Measurements from ENCODE around the gene TSNAX. TPM values are rescaled to one million over a fixed set of nuclear protein-coding genes. Genes with fewer than 3 reads are reported as not detected.

The TSNAX gene
- total and polyA plus RNA-seq, 7 experiments from 2014 or later: 33.7 to 97.1 (median 45.7) TPM

DNA sequence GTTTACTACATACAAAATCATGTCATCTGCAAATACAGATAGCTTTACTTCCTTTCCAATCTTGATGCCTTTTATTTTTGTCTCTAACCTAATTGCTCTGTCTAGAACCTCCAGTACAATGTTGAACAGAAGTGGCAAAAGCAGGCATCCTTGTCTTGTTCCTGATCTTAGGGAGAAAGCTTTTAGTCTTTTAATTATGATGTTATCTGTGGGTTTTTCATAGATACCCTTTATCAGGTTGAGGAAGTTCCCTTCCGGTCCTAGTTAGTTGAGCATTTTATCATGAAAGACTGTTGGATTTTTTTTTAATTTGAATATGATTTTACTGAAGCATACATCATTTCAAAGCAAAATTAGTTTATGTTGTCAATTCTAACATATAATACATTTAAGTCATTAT is 52.4 kb downstream of the TSNAX start:
- Mint-ChIP-seq H3K27me3 (no peaks in the 10 kb centered on the region), H3K4me3 (no peak overlapping the region), H3K9me3 (no peaks in the 10 kb centered on the region), H3K4me1 (peaks cover 0 to 2% (median 0%) of the 10 kb centered on the region in 7 donors), H3K36me3 (peaks cover 0 to 3% (median 0%) of the 10 kb centered on the region in 5 donors), H3K27ac (no peak overlapping the region)
- ATAC-seq (no peak), DNase-seq (no peak)
- CTCF ChIA-PET: no interaction called here
- Histone ChIP-seq H3K36me3 (ENCODE audit: control insufficient read depth in 2 of 3, insufficient read depth in 3 of 3, low read length in 3 of 3) (no peaks in the 10 kb centered on the region), H3K27me3 (ENCODE audit: control insufficient read depth in 2 of 2, insufficient read depth in 2 of 2, low read length in 2 of 2) (no peaks in the 10 kb centered on the region), H3K27ac (ENCODE audit: low read depth, low read length) (no peak overlapping the region), H3K4me3 (ENCODE audit: low read length) (no peak overlapping the region), H3K9me3 (ENCODE audit: control insufficient read depth in 2 of 3, low read length in 3 of 3) (no peaks in the 10 kb centered on the region), H3K4me1 (ENCODE audit: control insufficient read depth in 2 of 2, insufficient read depth in 2 of 2, low read length in 2 of 2) (no peaks in the 10 kb centered on the region)
- POLR2A ChIA-PET: no interaction called here
- intact Hi-C loops (cut with micrococcal nuclease): no loop called here

GRCh38 chr1:231581859-231582258 is 53.4 kb downstream of the TSNAX start:
- POLR2A ChIA-PET: no interaction called here
- Histone ChIP-seq H3K27me3 (ENCODE audit: control insufficient read depth in 2 of 2, insufficient read depth in 2 of 2, low read length in 2 of 2) (no peaks in the 10 kb centered on the region), H3K9me3 (ENCODE audit: control insufficient read depth in 2 of 3, low read length in 3 of 3) (no peaks in the 10 kb centered on the region), H3K4me3 (ENCODE audit: low read length) (no peak overlapping the region), H3K36me3 (ENCODE audit: control insufficient read depth in 2 of 3, insufficient read depth in 3 of 3, low read length in 3 of 3) (no peaks in the 10 kb centered on the region), H3K27ac (ENCODE audit: low read depth, low read length) (no peak overlapping the region), H3K4me1 (ENCODE audit: control insufficient read depth in 2 of 2, insufficient read depth in 2 of 2, low read length in 2 of 2) (no peaks in the 10 kb centered on the region)
- intact Hi-C loops (cut with micrococcal nuclease): no loop called here
- H3K4me3 Mint-ChIP-seq: no peak overlapping the region
- H3K36me3 Mint-ChIP-seq: peaks cover 0 to 3% (median 0%) of the 10 kb centered on the region in 5 donors
- peaks cover 0 to 2% (median 0%) of the 10 kb centered on the region in 7 donors for H3K4me1 Mint-ChIP-seq
- ATAC-seq (no peak), DNase-seq (no peak)
- CTCF ChIA-PET: no interaction called here
- no peaks in the 10 kb centered on the region for H3K27me3 Mint-ChIP-seq
- no peak overlapping the region for H3K27ac Mint-ChIP-seq
- H3K9me3 Mint-ChIP-seq: no peaks in the 10 kb centered on the region

- H3K4me1 Mint-ChIP-seq: peaks cover 0 to 2% (median 0%) of the 10 kb centered on the region in 7 donors
- H3K27me3 Mint-ChIP-seq: no peaks in the 10 kb centered on the region
- no peaks in the 10 kb centered on the region for H3K9me3 ChIP-seq (ENCODE audit: control insufficient read depth in 2 of 3, low read length in 3 of 3)
- CTCF ChIA-PET: no interaction called here
- H3K27ac Mint-ChIP-seq: no peak overlapping the region
- DNase-seq: no peak
- H3K4me3 Mint-ChIP-seq: no peak overlapping the region
- H3K4me1 ChIP-seq (ENCODE audit: control insufficient read depth in 2 of 2, insufficient read depth in 2 of 2, low read length in 2 of 2): no peaks in the 10 kb centered on the region
- intact Hi-C loops (cut with micrococcal nuclease): no loop called here
- POLR2A ChIA-PET: no interaction called here
- H3K4me3 ChIP-seq (ENCODE audit: low read length): no peak overlapping the region
- H3K27ac ChIP-seq (ENCODE audit: low read depth, low read length): no peak overlapping the region
- peaks cover 0 to 3% (median 0%) of the 10 kb centered on the region in 5 donors for H3K36me3 Mint-ChIP-seq
- no peaks in the 10 kb centered on the region for H3K36me3 ChIP-seq (ENCODE audit: control insufficient read depth in 2 of 3, insufficient read depth in 3 of 3, low read length in 3 of 3)
- H3K9me3 Mint-ChIP-seq: no peaks in the 10 kb centered on the region
- H3K27me3 ChIP-seq (ENCODE audit: control insufficient read depth in 2 of 2, insufficient read depth in 2 of 2, low read length in 2 of 2): no peaks in the 10 kb centered on the region
- no peak for ATAC-seq
These were observed 54.9 kb downstream of the TSNAX start for GRCh38 chr1:231583376-231583775.

DNA sequence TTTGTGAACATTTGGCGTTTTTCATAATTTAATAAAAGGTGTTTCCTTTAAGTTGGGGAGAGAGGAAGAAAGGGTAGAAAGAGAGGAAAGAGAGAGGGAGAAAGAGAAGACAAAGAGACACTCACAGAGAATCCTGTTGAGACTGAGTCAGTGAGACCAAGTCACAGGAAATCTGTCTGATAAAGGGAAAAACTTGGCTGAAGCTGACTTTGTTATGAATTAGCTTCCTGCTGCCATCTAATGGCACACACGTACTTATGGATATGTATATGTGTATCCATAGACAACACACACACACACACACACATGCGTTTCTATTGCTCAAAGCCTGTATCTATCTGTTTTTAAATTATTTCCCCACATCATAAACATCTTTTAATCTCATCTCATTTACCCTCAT is 55.6 kb downstream of the TSNAX start:
- no peak overlapping the region for H3K27ac Mint-ChIP-seq
- H3K4me3 Mint-ChIP-seq: no peak overlapping the region
- intact Hi-C loops (cut with micrococcal nuclease): no loop called here
- no peaks in the 10 kb centered on the region for H3K36me3 Mint-ChIP-seq
- no peak for ATAC-seq
- H3K27me3 Mint-ChIP-seq: no peaks in the 10 kb centered on the region
- no peaks in the 10 kb centered on the region for H3K4me1 Mint-ChIP-seq
- no peaks in the 10 kb centered on the region for H3K9me3 ChIP-seq (ENCODE audit: control insufficient read depth in 2 of 3, low read length in 3 of 3)
- no peak overlapping the region for H3K4me3 ChIP-seq (ENCODE audit: low read length)
- H3K27ac ChIP-seq (ENCODE audit: low read depth, low read length): no peak overlapping the region
- no peak for DNase-seq
- ChIA-PET POLR2A (no interaction called here), CTCF (interaction anchor here (1.9 kb wide), 1 partner anchor 227 kb away, joined by 7 read pairs; no protein-coding TSS in a partner anchor)
- no peaks in the 10 kb centered on the region for H3K9me3 Mint-ChIP-seq
- no peaks in the 10 kb centered on the region for H3K4me1 ChIP-seq (ENCODE audit: control insufficient read depth in 2 of 2, insufficient read depth in 2 of 2, low read length in 2 of 2)
- no peaks in the 10 kb centered on the region for H3K27me3 ChIP-seq (ENCODE audit: control insufficient read depth in 2 of 2, insufficient read depth in 2 of 2, low read length in 2 of 2)
- H3K36me3 ChIP-seq (ENCODE audit: control insufficient read depth in 2 of 3, insufficient read depth in 3 of 3, low read length in 3 of 3): no peaks in the 10 kb centered on the region

DNA sequence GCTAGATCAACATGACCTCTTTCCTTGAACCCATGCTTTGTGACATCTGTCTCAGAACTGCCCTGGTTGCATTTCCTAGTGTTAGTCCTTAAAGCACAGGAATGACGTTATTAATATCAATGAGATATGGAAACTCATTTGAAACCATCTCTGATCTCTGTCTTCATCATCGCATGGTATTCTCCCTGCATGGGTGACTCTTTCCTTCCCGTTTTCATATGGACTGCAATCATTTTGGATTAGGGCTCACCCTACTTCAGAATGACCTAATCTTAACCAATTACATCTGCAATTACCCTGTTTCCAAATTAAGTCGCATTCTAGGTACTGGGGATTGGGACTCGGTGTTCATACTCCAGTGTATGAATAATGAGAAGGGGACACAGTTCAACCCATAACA is 56.5 kb downstream of the TSNAX start:
- no peaks in the 10 kb centered on the region for H3K36me3 Mint-ChIP-seq
- DNase-seq (no peak), ATAC-seq (no peak)
- Histone ChIP-seq H3K27ac (ENCODE audit: low read depth, low read length) (no peak overlapping the region), H3K9me3 (ENCODE audit: control insufficient read depth in 2 of 3, low read length in 3 of 3) (no peaks in the 10 kb centered on the region), H3K4me1 (ENCODE audit: control insufficient read depth in 2 of 2, insufficient read depth in 2 of 2, low read length in 2 of 2) (no peaks in the 10 kb centered on the region), H3K27me3 (ENCODE audit: control insufficient read depth in 2 of 2, insufficient read depth in 2 of 2, low read length in 2 of 2) (no peaks in the 10 kb centered on the region), H3K4me3 (ENCODE audit: low read length) (no peak overlapping the region), H3K36me3 (ENCODE audit: control insufficient read depth in 2 of 3, insufficient read depth in 3 of 3, low read length in 3 of 3) (no peaks in the 10 kb centered on the region)
- POLR2A ChIA-PET: no interaction called here
- CTCF ChIA-PET: interaction anchor here (1.9 kb wide), 1 partner anchor 228 kb away, joined by 7 read pairs; no protein-coding TSS in a partner anchor
- no peak overlapping the region for H3K4me3 Mint-ChIP-seq
- no peak overlapping the region for H3K27ac Mint-ChIP-seq
- no peaks in the 10 kb centered on the region for H3K4me1 Mint-ChIP-seq
- no peaks in the 10 kb centered on the region for H3K9me3 Mint-ChIP-seq
- no peaks in the 10 kb centered on the region for H3K27me3 Mint-ChIP-seq
- intact Hi-C loops (cut with micrococcal nuclease): no loop called here

- peak; percentile 83 for ATAC-seq
- Mint-ChIP-seq H3K27me3 (peaks cover 0 to 6% (median 0%) of the 10 kb centered on the region in 5 donors), H3K4me3 (no peak overlapping the region), H3K4me1 (peaks cover 3 to 10% (median 6%) of the 10 kb centered on the region in 7 donors), H3K27ac (no peak overlapping the region), H3K9me3 (peaks cover 0 to 2% (median 0%) of the 10 kb centered on the region in 11 donors), H3K36me3 (peaks cover 0 to 2% (median 0%) of the 10 kb centered on the region in 5 donors)
- Histone ChIP-seq H3K27me3 (ENCODE audit: control insufficient read depth in 2 of 2, insufficient read depth in 2 of 2, low read length in 2 of 2) (no peaks in the 10 kb centered on the region), H3K9me3 (ENCODE audit: control insufficient read depth in 2 of 3, low read length in 3 of 3) (no peaks in the 10 kb centered on the region), H3K4me3 (ENCODE audit: low read length) (no peak overlapping the region), H3K4me1 (ENCODE audit: control insufficient read depth in 2 of 2, insufficient read depth in 2 of 2, low read length in 2 of 2) (no peaks in the 10 kb centered on the region), H3K36me3 (ENCODE audit: control insufficient read depth in 2 of 3, insufficient read depth in 3 of 3, low read length in 3 of 3) (no peaks in the 10 kb centered on the region), H3K27ac (ENCODE audit: low read depth, low read length) (no peak overlapping the region)
- peak in 5 of 9 donors; percentile 24 to 43 (median 31) for DNase-seq
- intact Hi-C loops (cut with micrococcal nuclease): loop anchor here (1.0 kb wide), 4 partner anchors 14 to 275 kb away; no protein-coding TSS in a partner anchor
- POLR2A ChIA-PET: interaction anchor here (0.6 kb wide), 1 partner anchor 355 kb away, joined by 4 read pairs; no protein-coding TSS in a partner anchor
- CTCF ChIA-PET: interaction anchor here (0.7 to 3.2 kb wide), 4 partner anchors 233 to 375 kb away, joined by 3 to 13 read pairs (median 3); no protein-coding TSS in a partner anchor
These were observed 62.2 kb downstream of the TSNAX start for GRCh38 chr1:231590453-231591198.

Data from naive thymus-derived CD4-positive, alpha-beta T cell (primary cell).